ENCODE results near the gene OGDH.

DNA sequence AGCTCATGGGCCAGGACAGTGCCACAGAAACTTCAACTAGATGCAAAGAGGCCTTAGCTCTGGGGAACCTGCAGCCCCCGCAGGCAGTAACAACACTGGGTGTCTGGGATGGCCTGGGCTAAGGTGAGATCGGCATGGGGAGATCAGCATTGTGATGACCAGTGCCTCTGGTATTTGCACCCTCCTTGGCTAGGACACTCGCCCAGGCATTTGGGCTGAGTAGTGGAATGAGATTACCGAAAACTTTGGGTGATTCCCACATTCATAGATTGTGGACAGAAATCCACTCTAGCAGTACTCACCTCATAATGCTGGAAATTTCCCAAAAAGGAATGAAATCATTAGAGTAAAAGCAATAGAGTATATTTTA lies 71.7 kb downstream of the OGDH start:
- TF ChIP-seq EGR1 (IDR thresholded peaks at IDR 0.05; ENCODE audit: low read depth), result no peak
- TF ChIP-seq POLR2A (IDR thresholded peaks at IDR 0.05; ENCODE audit: borderline replicate concordance, extremely low read depth, insufficient read depth, insufficient read length), result no peak

Measured in HCT116 (cell line).